Stomach (tissue), 9 donors: ENCODE measurements around the gene C19orf85. TPM values are rescaled to one million over a fixed set of nuclear protein-coding genes. Genes with fewer than 3 reads are reported as not detected.

ENCODE experiments used
- DNase-seq, 2 donors: peaks; one replicate each; pipeline versions ENCODE4 v3.0.0 to v3.0.0-alpha.2; 2013 to 2019
- H3K27ac ChIP-seq, 5 donors: fragments of 200-600 bp in 4 of 5; sonication (generic) in 4 of 5; one replicate each; pipeline ENCODE4 v1.5.1; 2013 to 2019; ENCODE audit warnings: mild to moderate bottlenecking in 1 of 5, moderate library complexity in 1 of 5
- H3K27me3 ChIP-seq, 3 donors: fragments of 200-600 bp; sonication (generic); one replicate each; pipeline ENCODE4 v1.5.1; 2017 to 2019; ENCODE audit warnings: mixed run types in 1 of 3
- H3K36me3 ChIP-seq, 4 donors: fragments of 200-600 bp; sonication (generic); 1 replicate in 3 of 4; 2 replicates in 1 of 4; pipeline ENCODE4 v1.5.1; 2016 to 2019
- H3K4me1 ChIP-seq, 4 donors: fragments of 200-600 bp; sonication (generic); one replicate each; pipeline ENCODE4 v1.5.1; 2016 to 2019
- H3K4me3 ChIP-seq, 4 donors: fragments of 200-600 bp; sonication (generic) in 3 of 4; one replicate each; pipeline ENCODE4 v1.5.1; 2016 to 2019; ENCODE audit warnings: mild to moderate bottlenecking in 1 of 4
- H3K9me3 ChIP-seq, 4 donors: fragments of 200-600 bp; sonication (generic); one replicate each; pipeline ENCODE4 v1.5.1; 2016 to 2019
- EP300 ChIP-seq: sonication (generic); formaldehyde crosslinking; IDR thresholded peaks from one replicate; pipeline ENCODE4 v1.6.1; 2017; ENCODE audit warnings: antibody characterized with exemption
- POLR2A ChIP-seq, 4 donors: fragments of 450-650 bp; IDR thresholded peaks; one replicate each; pipeline ENCODE4 v1.6.1; 2016; ENCODE audit warnings: antibody characterized with exemption in 4 of 4, control low read depth in 2 of 4, mild to moderate bottlenecking in 1 of 4, moderate library complexity in 1 of 4
- POLR2AphosphoS5 ChIP-seq, 3 donors: sonication (generic); formaldehyde crosslinking; IDR thresholded peaks; one replicate each; pipeline ENCODE4 v1.6.1; 2016; ENCODE audit warnings: antibody characterized with exemption in 3 of 3
- WGBS, 5 donors: extraction: QIAGEN DNeasy Blood & Tissue Kit in 3 of 5; methylation state at CpG; one replicate each; pipeline versions ENCODE4 v1.1.5 to v1.1.7; 2013 to 2018; 5-methylcytosine and 5-hydroxymethylcytosine counted together
- intact Hi-C: fragments of 100-400 bp; cut with DNase I; formaldehyde crosslinking; loops from one replicate; pipeline ENCODE4 v1.15.1; 2023; ENCODE audit warnings: low total_unique reads
- polyA plus RNA-seq, 3 donors: library from polyadenylated mRNA; stranded (reverse); fragments of 200-250 nt; gene quantifications; one replicate each; pipeline ENCODE4 v1.2.3, GENCODE V29; 2013
- total RNA-seq, 5 donors: library from RNA; depleted of rRNA; stranded (reverse); fragments of >200 nt; gene quantifications; one replicate each; pipeline versions ENCODE4 v1.1.0 to v1.2.3, GENCODE V29; 2014 to 2016
- TF ChIP-seq, protein P1 (sequence below), 7 experiments: fragments of 450-650 bp in 4 of 7; fragments of 200-600 bp in 3 of 7; sonication (generic) in 3 of 7; IDR thresholded peaks; one replicate each; pipeline ENCODE4 v1.5.1; 2016 to 2019; ENCODE audit warnings: antibody characterized with exemption in 7 of 7, control low read depth in 2 of 7, mild to moderate bottlenecking in 1 of 7
- donor health status: healthy with polysubstance abuse.
- donor health status: Bipolar disorder and iron deficiency.
- donor health status: healthy.

C19orf85 gene
- total and polyA plus RNA-seq, 8 donors: 0.23 TPM; not detected in 7

DNA sequence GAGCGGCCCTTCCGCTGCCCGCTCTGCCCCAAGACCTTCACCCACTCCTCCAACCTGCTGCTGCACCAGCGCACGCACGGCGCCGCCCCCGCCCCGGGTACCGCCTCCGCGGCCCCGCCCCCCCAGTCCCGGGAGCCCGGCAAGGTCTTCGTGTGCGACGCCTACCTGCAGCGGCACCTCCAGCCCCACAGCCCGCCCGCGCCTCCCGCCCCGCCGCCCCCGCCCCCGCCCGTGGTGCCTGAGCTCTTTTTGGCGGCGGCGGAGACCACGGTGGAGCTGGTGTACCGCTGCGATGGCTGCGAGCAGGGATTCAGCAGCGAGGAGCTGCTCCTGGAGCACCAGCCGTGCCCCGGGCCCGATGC lies 17.2 kb upstream of the C19orf85 start:
- Histone ChIP-seq H3K27me3 (peaks cover 0 to 23% (median 3%) of the 10 kb centered on the region in 3 donors), H3K36me3 (peaks cover 12 to 39% (median 32%) of the 10 kb centered on the region in 4 donors), H3K27ac (no peak overlapping the region), H3K4me3 (no peak overlapping the region), H3K9me3 (no peaks in the 10 kb centered on the region), H3K4me1 (peaks cover 37 to 56% (median 49%) of the 10 kb centered on the region in 4 donors)
- no peak for DNase-seq
- WGBS, 5 donors: 79 to 86% (median 84%) methylated on average over 7 to 40 of the region's 40 CpGs
- TF ChIP-seq POLR2A (IDR thresholded peaks at IDR 0.05) (no peak), POLR2AphosphoS5 (IDR thresholded peaks at IDR 0.05) (no peak), EP300 (no peak)
- intact Hi-C loops: no loop called here

DNA sequence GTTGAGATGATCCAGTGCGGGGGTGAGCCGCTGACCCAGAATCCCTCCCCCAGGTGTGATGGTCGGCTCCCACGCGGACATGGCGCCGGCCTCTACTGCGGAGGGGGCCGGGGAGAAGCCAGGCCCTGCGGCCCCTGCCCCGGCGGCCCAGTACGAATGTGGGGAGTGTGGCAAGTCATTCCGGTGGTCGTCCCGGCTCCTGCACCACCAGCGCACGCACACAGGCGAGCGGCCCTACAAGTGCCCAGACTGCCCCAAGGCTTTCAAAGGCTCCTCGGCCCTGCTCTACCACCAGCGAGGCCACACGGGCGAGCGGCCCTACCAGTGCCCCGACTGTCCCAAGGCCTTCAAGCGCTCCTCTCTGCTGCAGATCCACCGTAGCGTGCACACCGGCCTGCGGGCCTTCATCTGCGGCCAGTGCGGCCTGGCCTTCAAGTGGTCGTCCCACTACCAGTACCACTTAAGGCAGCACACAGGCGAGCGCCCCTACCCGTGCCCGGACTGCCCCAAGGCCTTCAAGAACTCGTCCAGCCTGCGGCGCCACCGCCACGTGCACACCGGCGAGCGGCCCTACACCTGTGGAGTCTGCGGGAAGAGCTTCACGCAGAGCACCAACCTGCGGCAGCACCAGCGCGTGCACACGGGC lies 16.7 kb upstream of the C19orf85 start:
- H3K27me3 ChIP-seq: peaks cover 0 to 18% (median 3%) of the 10 kb centered on the region in 3 donors
- WGBS, 5 donors: 93 to 96% (median 95%) methylated on average over 26 to 52 of the region's 52 CpGs
- no peaks in the 10 kb centered on the region for H3K9me3 ChIP-seq
- TF ChIP-seq POLR2AphosphoS5 (IDR thresholded peaks at IDR 0.05): no peak
- H3K36me3 ChIP-seq: peaks cover 12 to 39% (median 32%) of the 10 kb centered on the region in 4 donors
- DNase-seq: no peak
- no peak overlapping the region for H3K4me3 ChIP-seq
- peaks cover 32 to 51% (median 44%) of the 10 kb centered on the region in 4 donors for H3K4me1 ChIP-seq
- no peak overlapping the region for H3K27ac ChIP-seq
- intact Hi-C loops: no loop called here

- Histone ChIP-seq H3K36me3 (peaks cover 12 to 39% (median 32%) of the 10 kb centered on the region in 4 donors), H3K9me3 (no peaks in the 10 kb centered on the region), H3K4me1 (peaks cover 21 to 44% (median 34%) of the 10 kb centered on the region in 4 donors), H3K27ac (no peak overlapping the region), H3K4me3 (no peak overlapping the region), H3K27me3 (peaks cover 0 to 7% (median 0%) of the 10 kb centered on the region in 3 donors)
- 62 to 74% (median 69%) methylated on average over 14 to 15 of the region's 15 CpGs for WGBS, 5 donors
- intact Hi-C loops: no loop called here
- DNase-seq: peak in 1 of 2 donors; percentile 12
- TF ChIP-seq, protein P1, sequence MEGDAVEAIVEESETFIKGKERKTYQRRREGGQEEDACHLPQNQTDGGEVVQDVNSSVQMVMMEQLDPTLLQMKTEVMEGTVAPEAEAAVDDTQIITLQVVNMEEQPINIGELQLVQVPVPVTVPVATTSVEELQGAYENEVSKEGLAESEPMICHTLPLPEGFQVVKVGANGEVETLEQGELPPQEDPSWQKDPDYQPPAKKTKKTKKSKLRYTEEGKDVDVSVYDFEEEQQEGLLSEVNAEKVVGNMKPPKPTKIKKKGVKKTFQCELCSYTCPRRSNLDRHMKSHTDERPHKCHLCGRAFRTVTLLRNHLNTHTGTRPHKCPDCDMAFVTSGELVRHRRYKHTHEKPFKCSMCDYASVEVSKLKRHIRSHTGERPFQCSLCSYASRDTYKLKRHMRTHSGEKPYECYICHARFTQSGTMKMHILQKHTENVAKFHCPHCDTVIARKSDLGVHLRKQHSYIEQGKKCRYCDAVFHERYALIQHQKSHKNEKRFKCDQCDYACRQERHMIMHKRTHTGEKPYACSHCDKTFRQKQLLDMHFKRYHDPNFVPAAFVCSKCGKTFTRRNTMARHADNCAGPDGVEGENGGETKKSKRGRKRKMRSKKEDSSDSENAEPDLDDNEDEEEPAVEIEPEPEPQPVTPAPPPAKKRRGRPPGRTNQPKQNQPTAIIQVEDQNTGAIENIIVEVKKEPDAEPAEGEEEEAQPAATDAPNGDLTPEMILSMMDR (IDR thresholded peaks at IDR 0.05): no peak
- no peak for TF ChIP-seq POLR2AphosphoS5 (IDR thresholded peaks at IDR 0.05)
- TF ChIP-seq EP300: no peak
- TF ChIP-seq POLR2A (IDR thresholded peaks at IDR 0.05): no peak
These were observed 15.1 kb upstream of the C19orf85 start for GRCh38 chr19:55479451-55480230.

- WGBS, 5 donors: 85 to 89% (median 87%) methylated on average over 17 of the region's 17 CpGs
These were observed 14.5 kb upstream of the C19orf85 start for GRCh38 chr19:55479045-55479444.

GRCh38 chr19:55478364-55478763 lies 13.8 kb upstream of the C19orf85 start:
- TF ChIP-seq POLR2A (IDR thresholded peaks at IDR 0.05) (no peak), EP300 (no peak), POLR2AphosphoS5 (IDR thresholded peaks at IDR 0.05) (no peak)
- TF ChIP-seq, protein P1 (IDR thresholded peaks at IDR 0.05): no peak
- peak overlapping the region in 1 of 4 donors; percentile 60 for H3K4me3 ChIP-seq
- WGBS, 5 donors: 86 to 89% (median 88%) methylated on average over 12 of the region's 12 CpGs
- DNase-seq: no peak
- H3K36me3 ChIP-seq: peaks cover 10 to 31% (median 27%) of the 10 kb centered on the region in 4 donors
- H3K27me3 ChIP-seq: no peaks in the 10 kb centered on the region
- intact Hi-C loops: no loop called here
- peaks cover 14 to 31% (median 25%) of the 10 kb centered on the region in 4 donors for H3K4me1 ChIP-seq
- no peak overlapping the region for H3K27ac ChIP-seq
- H3K9me3 ChIP-seq: no peaks in the 10 kb centered on the region

More at GRCh38 chr19:55479045-55479444, 14.5 kb upstream of the C19orf85 start:
- Histone ChIP-seq H3K9me3 (no peaks in the 10 kb centered on the region), H3K36me3 (peaks cover 12 to 38% (median 31%) of the 10 kb centered on the region in 4 donors), H3K4me3 (no peak overlapping the region), H3K27ac (no peak overlapping the region), H3K4me1 (peaks cover 15 to 38% (median 29%) of the 10 kb centered on the region in 4 donors), H3K27me3 (peaks cover 0 to 1% (median 0%) of the 10 kb centered on the region in 3 donors)
- TF ChIP-seq POLR2AphosphoS5 (IDR thresholded peaks at IDR 0.05) (no peak), EP300 (no peak), POLR2A (IDR thresholded peaks at IDR 0.05) (no peak)
- TF ChIP-seq, protein P1 (IDR thresholded peaks at IDR 0.05): no peak
- intact Hi-C loops: no loop called here
- DNase-seq: no peak
